ENCODE measurements around the gene EPHA5. TPM values are rescaled to one million over a fixed set of nuclear protein-coding genes. Genes with fewer than 3 reads are reported as not detected.

EPHA5 gene
- total and polyA plus RNA-seq, 9 of the 15 experiments (the other 6 are each of a cell fraction or from before 2014, with no cell fraction given), result 0.04 TPM; not detected in 8

GRCh38 chr4:65580551-65580950 is 89.7 kb downstream of the EPHA5 start:
- no peak overlapping the region for H2AFZ ChIP-seq (ENCODE audit: low read depth, low read length)
- 0% methylated on average over 1 of the region's 1 CpG for WGBS (ENCODE audit: insufficient coverage, low coverage, missing lambda C conversion rate)
- no peaks in the 10 kb centered on the region for H4K20me1 ChIP-seq (replicated peaks; ENCODE audit: control insufficient read depth, insufficient read depth, low read length)
- H3K79me2 ChIP-seq (ENCODE audit: control insufficient read depth, insufficient read depth, low read length), result no peaks in the 10 kb centered on the region
- BruUV-seq (replicated peaks), result no TSS peak
- H3K9me1 ChIP-seq (ENCODE audit: control insufficient read depth, insufficient read depth, low read length), result no peaks in the 10 kb centered on the region
- no peaks in the 10 kb centered on the region for H3K27me3 ChIP-seq (ENCODE audit: control insufficient read depth in 2 of 2, insufficient read depth in 2 of 2, low read length in 2 of 2)
- no peaks in the 10 kb centered on the region for H3K4me1 ChIP-seq (replicated peaks in 1 of 2; ENCODE audit: control insufficient read depth in 2 of 2, insufficient read depth in 2 of 2, low read length in 2 of 2)
- H3K4me3 ChIP-seq, result no peak overlapping the region
- intact Hi-C loops (cut with micrococcal nuclease) (no loop called here), in situ Hi-C loops (cut with MboI) (no loop called here)
- H3K9me3 ChIP-seq (replicated peaks; ENCODE audit: control insufficient read depth, insufficient read depth, low read depth, low read length), result no peaks in the 10 kb centered on the region; the same call in 1 of the 2 replicates
- no peak overlapping the region for H3K4me2 ChIP-seq (ENCODE audit: insufficient read depth, low read length)
- H3K9ac ChIP-seq (ENCODE audit: insufficient read depth in 1 of 2, low read depth in 2 of 2, low read length in 2 of 2), result no peak overlapping the region
- H3K36me3 ChIP-seq (ENCODE audit: control insufficient read depth, insufficient read depth, low read length), result no peaks in the 10 kb centered on the region
- no peak for FAIRE-seq
- no peak for ATAC-seq
- no peak for DNase-seq (ENCODE audit: extremely low read depth in 1 of 4, low spot score in 3 of 4)
- H3K27ac ChIP-seq (ENCODE audit: extremely low read depth, low read depth, low read length), result no peak overlapping the region
- ChIA-PET CTCF (ENCODE audit: low intra/inter-chr PET ratio) (no interaction called here), POLR2A (no interaction called here)
- TF ChIP-seq MAFG (tag; conservative IDR thresholded peaks at IDR 0.05) (no peak), RHOXF2B (CRISPR knock-in tag; conservative IDR thresholded peaks at IDR 0.05) (no peak), RBM22 (IDR thresholded peaks at IDR 0.05; ENCODE audit: low read depth, low read length, poor library complexity, severe bottlenecking) (no peak), RB1 (IDR thresholded peaks at IDR 0.05; ENCODE audit: low read depth) (no peak), ZNF79 (CRISPR knock-in tag; IDR thresholded peaks at IDR 0.05; ENCODE audit: low read depth) (no peak)
- TF ChIP-seq, protein P1, sequence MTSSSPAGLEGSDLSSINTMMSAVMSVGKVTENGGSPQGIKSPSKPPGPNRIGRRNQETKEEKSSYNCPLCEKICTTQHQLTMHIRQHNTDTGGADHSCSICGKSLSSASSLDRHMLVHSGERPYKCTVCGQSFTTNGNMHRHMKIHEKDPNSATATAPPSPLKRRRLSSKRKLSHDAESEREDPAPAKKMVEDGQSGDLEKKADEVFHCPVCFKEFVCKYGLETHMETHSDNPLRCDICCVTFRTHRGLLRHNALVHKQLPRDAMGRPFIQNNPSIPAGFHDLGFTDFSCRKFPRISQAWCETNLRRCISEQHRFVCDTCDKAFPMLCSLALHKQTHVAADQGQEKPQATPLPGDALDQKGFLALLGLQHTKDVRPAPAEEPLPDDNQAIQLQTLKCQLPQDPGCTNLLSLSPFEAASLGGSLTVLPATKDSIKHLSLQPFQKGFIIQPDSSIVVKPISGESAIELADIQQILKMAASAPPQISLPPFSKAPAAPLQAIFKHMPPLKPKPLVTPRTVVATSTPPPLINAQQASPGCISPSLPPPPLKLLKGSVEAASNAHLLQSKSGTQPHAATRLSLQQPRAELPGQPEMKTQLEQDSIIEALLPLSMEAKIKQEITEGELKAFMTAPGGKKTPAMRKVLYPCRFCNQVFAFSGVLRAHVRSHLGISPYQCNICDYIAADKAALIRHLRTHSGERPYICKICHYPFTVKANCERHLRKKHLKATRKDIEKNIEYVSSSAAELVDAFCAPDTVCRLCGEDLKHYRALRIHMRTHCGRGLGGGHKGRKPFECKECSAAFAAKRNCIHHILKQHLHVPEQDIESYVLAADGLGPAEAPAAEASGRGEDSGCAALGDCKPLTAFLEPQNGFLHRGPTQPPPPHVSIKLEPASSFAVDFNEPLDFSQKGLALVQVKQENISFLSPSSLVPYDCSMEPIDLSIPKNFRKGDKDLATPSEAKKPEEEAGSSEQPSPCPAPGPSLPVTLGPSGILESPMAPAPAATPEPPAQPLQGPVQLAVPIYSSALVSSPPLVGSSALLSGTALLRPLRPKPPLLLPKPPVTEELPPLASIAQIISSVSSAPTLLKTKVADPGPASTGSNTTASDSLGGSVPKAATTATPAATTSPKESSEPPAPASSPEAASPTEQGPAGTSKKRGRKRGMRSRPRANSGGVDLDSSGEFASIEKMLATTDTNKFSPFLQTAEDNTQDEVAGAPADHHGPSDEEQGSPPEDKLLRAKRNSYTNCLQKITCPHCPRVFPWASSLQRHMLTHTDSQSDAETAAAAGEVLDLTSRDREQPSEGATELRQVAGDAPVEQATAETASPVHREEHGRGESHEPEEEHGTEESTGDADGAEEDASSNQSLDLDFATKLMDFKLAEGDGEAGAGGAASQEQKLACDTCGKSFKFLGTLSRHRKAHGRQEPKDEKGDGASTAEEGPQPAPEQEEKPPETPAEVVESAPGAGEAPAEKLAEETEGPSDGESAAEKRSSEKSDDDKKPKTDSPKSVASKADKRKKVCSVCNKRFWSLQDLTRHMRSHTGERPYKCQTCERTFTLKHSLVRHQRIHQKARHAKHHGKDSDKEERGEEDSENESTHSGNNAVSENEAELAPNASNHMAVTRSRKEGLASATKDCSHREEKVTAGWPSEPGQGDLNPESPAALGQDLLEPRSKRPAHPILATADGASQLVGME (CRISPR knock-in tag; IDR thresholded peaks at IDR 0.05), result no peak

Data from K562 (cell line).